Prostate gland (tissue), 2 donors: Measurements from ENCODE around the gene CEP128.

ENCODE experiments used
- CTCF ChIP-seq, 4 experiments: fragments of 200-600 bp in 2 of 4; fragments of 450-650 bp in 2 of 4; sonication (generic) in 2 of 4; IDR thresholded peaks; 1 replicate in 3 of 4; 2 replicates in 1 of 4; pipeline ENCODE4 v1.5.1; 2016 to 2019; ENCODE audit warnings: antibody characterized with exemption in 4 of 4, mild to moderate bottlenecking in 2 of 4, moderate library complexity in 2 of 4
- POLR2A ChIP-seq: fragments of 450-650 bp; IDR thresholded peaks from one replicate; pipeline ENCODE4 v1.6.1; 2016; ENCODE audit warnings: antibody characterized with exemption, mild to moderate bottlenecking

- TF ChIP-seq CTCF (IDR thresholded peaks at IDR 0.05) (no peak), POLR2A (no peak)
Measured at GRCh38 chr14:80576401-80576800, 365.1 kb downstream of the CEP128 start.
